ENCODE measurements around the gene PID1. TPM values are rescaled to one million over a fixed set of nuclear protein-coding genes. Genes with fewer than 3 reads are reported as not detected.

Gene PID1
- total RNA-seq, 1 donor from 2014 or later: 10.7 TPM

DNA sequence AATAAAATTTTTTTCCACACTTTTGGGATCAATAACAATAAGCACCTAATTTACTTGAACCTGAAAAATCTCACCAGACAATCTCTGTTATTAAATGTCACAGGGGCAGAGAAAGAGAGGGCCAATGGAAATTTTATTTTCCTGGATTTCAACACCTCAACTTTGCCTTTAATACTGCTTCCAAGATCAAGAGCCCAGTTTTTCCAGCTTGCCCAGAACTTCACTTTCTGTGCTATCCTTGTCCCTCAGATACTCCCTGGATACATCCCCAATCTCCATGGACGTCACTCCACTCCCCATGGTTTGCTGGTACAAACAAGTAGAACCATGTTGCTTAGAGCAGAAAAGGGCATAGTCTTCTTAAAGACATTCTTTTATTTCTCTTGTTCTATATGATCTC lies 29.3 kb upstream of the PID1 start:
- Mint-ChIP-seq H3K36me3 (ENCODE audit: low read depth, unreplicated experiment) (no peaks in the 10 kb centered on the region), H3K27me3 (ENCODE audit: low read depth, unreplicated experiment) (peaks cover 6% of the 10 kb centered on the region), H3K27ac (ENCODE audit: unreplicated experiment) (no peak overlapping the region), H3K4me1 (ENCODE audit: low read depth, unreplicated experiment) (no peaks in the 10 kb centered on the region), H3K4me3 (ENCODE audit: unreplicated experiment) (no peak overlapping the region), H3K9me3 (ENCODE audit: unreplicated experiment) (no peaks in the 10 kb centered on the region)
- DNase-seq (ENCODE audit: low read depth): no peak
- no peak overlapping the region for H3K9ac ChIP-seq (ENCODE audit: low read length)
- H3K9me3 ChIP-seq (ENCODE audit: insufficient read depth, low read depth, low read length): no peaks in the 10 kb centered on the region
- no peak overlapping the region for H3K27ac ChIP-seq (ENCODE audit: low read depth, low read length)
- H2AFZ ChIP-seq (ENCODE audit: low read depth, low read length): no peak overlapping the region
- no peaks in the 10 kb centered on the region for H3K27me3 ChIP-seq (ENCODE audit: insufficient read depth, low read length)
- no peak overlapping the region for H3K4me2 ChIP-seq (ENCODE audit: low read length)
- TF ChIP-seq CTCF (IDR thresholded peaks at IDR 0.05; ENCODE audit: insufficient read depth, low read depth, low read length): no peak
- no peak for TF ChIP-seq EZH2 (IDR thresholded peaks at IDR 0.05; ENCODE audit: insufficient read depth, low read length)
- no peaks in the 10 kb centered on the region for H3K4me1 ChIP-seq (ENCODE audit: insufficient read depth, low read length)
- no peak overlapping the region for H3K4me3 ChIP-seq (ENCODE audit: insufficient read depth, low read depth, low read length)
- no peak for FAIRE-seq
- H3K36me3 ChIP-seq (ENCODE audit: insufficient read depth, low read length): no peaks in the 10 kb centered on the region
- H4K20me1 ChIP-seq (ENCODE audit: insufficient read depth, low read length): no peaks in the 10 kb centered on the region
- H3K79me2 ChIP-seq (ENCODE audit: insufficient read depth, low read length): no peaks in the 10 kb centered on the region

DNA sequence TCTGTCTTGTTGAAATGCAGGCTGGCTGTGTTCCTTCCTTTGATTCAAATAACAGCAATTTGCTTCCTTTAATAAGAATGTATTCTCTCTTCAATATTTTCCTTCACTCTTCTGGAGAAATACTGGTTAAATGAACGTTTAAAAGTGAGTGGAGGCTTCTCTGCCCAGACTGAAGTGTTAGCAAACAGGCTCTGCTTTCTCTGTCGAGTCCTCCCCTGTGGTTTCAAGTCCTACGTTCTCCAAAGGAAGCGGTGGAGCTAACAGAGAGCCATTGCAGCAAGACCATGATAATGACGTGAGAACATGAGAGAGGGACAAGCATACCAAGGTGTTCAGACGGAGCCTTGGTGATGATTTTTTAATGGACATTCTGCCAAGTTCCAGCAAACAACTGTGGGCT lies 26.2 kb upstream of the PID1 start:
- Histone ChIP-seq H3K4me1 (ENCODE audit: insufficient read depth, low read length) (no peaks in the 10 kb centered on the region), H3K79me2 (ENCODE audit: insufficient read depth, low read length) (no peaks in the 10 kb centered on the region), H3K4me2 (ENCODE audit: low read length) (no peak overlapping the region), H3K9me3 (ENCODE audit: insufficient read depth, low read depth, low read length) (no peaks in the 10 kb centered on the region), H3K9ac (ENCODE audit: low read length) (no peak overlapping the region), H3K27me3 (ENCODE audit: insufficient read depth, low read length) (no peaks in the 10 kb centered on the region), H3K27ac (ENCODE audit: low read depth, low read length) (no peak overlapping the region), H4K20me1 (ENCODE audit: insufficient read depth, low read length) (no peaks in the 10 kb centered on the region), H3K4me3 (ENCODE audit: insufficient read depth, low read depth, low read length) (no peak overlapping the region), H2AFZ (ENCODE audit: low read depth, low read length) (no peak overlapping the region), H3K36me3 (ENCODE audit: insufficient read depth, low read length) (no peaks in the 10 kb centered on the region)
- no peaks in the 10 kb centered on the region for H3K4me1 Mint-ChIP-seq (ENCODE audit: low read depth, unreplicated experiment)
- TF ChIP-seq EZH2 (IDR thresholded peaks at IDR 0.05; ENCODE audit: insufficient read depth, low read length) (no peak), CTCF (IDR thresholded peaks at IDR 0.05; ENCODE audit: insufficient read depth, low read depth, low read length) (no peak)
- FAIRE-seq: no peak
- no peak for DNase-seq (ENCODE audit: low read depth)
- no peak overlapping the region for H3K4me3 Mint-ChIP-seq (ENCODE audit: unreplicated experiment)
- no peaks in the 10 kb centered on the region for H3K36me3 Mint-ChIP-seq (ENCODE audit: low read depth, unreplicated experiment)
- H3K27me3 Mint-ChIP-seq (ENCODE audit: low read depth, unreplicated experiment): peaks cover 6% of the 10 kb centered on the region
- H3K9me3 Mint-ChIP-seq (ENCODE audit: unreplicated experiment): no peaks in the 10 kb centered on the region
- no peak overlapping the region for H3K27ac Mint-ChIP-seq (ENCODE audit: unreplicated experiment)

- Histone ChIP-seq H3K36me3 (ENCODE audit: insufficient read depth, low read length) (no peaks in the 10 kb centered on the region), H3K79me2 (ENCODE audit: insufficient read depth, low read length) (no peaks in the 10 kb centered on the region), H3K4me2 (ENCODE audit: low read length) (no peak overlapping the region), H4K20me1 (ENCODE audit: insufficient read depth, low read length) (no peaks in the 10 kb centered on the region), H3K27ac (ENCODE audit: low read depth, low read length) (no peak overlapping the region), H3K9ac (ENCODE audit: low read length) (no peak overlapping the region), H2AFZ (ENCODE audit: low read depth, low read length) (no peak overlapping the region), H3K4me1 (ENCODE audit: insufficient read depth, low read length) (no peaks in the 10 kb centered on the region), H3K9me3 (ENCODE audit: insufficient read depth, low read depth, low read length) (no peaks in the 10 kb centered on the region), H3K27me3 (ENCODE audit: insufficient read depth, low read length) (no peaks in the 10 kb centered on the region), H3K4me3 (ENCODE audit: insufficient read depth, low read depth, low read length) (no peak overlapping the region)
- Mint-ChIP-seq H3K27ac (ENCODE audit: unreplicated experiment) (no peak overlapping the region), H3K4me3 (ENCODE audit: unreplicated experiment) (no peak overlapping the region), H3K4me1 (ENCODE audit: low read depth, unreplicated experiment) (no peaks in the 10 kb centered on the region), H3K27me3 (ENCODE audit: low read depth, unreplicated experiment) (peaks cover 6% of the 10 kb centered on the region), H3K36me3 (ENCODE audit: low read depth, unreplicated experiment) (no peaks in the 10 kb centered on the region), H3K9me3 (ENCODE audit: unreplicated experiment) (no peaks in the 10 kb centered on the region)
- TF ChIP-seq CTCF (IDR thresholded peaks at IDR 0.05; ENCODE audit: insufficient read depth, low read depth, low read length): no peak
- TF ChIP-seq EZH2 (IDR thresholded peaks at IDR 0.05; ENCODE audit: insufficient read depth, low read length): no peak
- DNase-seq (ENCODE audit: low read depth) (no peak), FAIRE-seq (no peak)
Observed at GRCh38 chr2:229296536-229296935, 25.4 kb upstream of the PID1 start.
